Prostate gland (tissue), 2 donors: Measurements from ENCODE around the gene TAF11.

Experiments
- CTCF ChIP-seq, 4 experiments: fragments of 200-600 bp in 2 of 4; fragments of 450-650 bp in 2 of 4; sonication (generic) in 2 of 4; IDR thresholded peaks; 1 replicate in 3 of 4; 2 replicates in 1 of 4; pipeline ENCODE4 v1.5.1; 2016 to 2019; ENCODE audit warnings: antibody characterized with exemption in 4 of 4, mild to moderate bottlenecking in 2 of 4, moderate library complexity in 2 of 4
- POLR2A ChIP-seq: fragments of 450-650 bp; IDR thresholded peaks from one replicate; pipeline ENCODE4 v1.6.1; 2016; ENCODE audit warnings: antibody characterized with exemption, mild to moderate bottlenecking

GRCh38 chr6:34901930-34902329 is 14.1 kb upstream of the TAF11 start:
- TF ChIP-seq CTCF (IDR thresholded peaks at IDR 0.05) (no peak), POLR2A (no peak)
